ENCODE measurements around the gene CEP350.
"Not testable (repeated sequence)": the region's sequence is repeated elsewhere in the genome, so short reads cannot be mapped to it uniquely, and the experiment has no call there.

Gene CEP350

DNA sequence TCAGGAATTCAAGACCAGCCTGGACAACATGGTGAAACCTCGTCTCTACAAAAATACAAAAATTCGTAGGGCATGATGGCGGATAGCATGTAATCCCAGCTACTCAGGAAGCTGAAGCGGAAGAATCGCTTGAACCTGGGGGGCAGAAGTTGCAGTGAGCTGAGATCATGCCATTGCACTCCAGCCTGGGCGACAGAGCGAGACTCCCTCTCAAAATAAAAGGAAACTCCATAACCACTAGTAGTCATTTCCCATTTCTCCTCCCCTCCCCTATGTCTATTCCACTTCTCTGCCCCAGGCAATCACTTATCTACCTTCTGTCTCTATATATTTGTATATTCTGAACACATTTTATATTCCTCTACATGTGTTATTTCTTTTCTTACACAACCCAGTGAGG lies 4.0 kb upstream of the CEP350 start:
- H3K79me2 ChIP-seq (ENCODE audit: control insufficient read depth, insufficient read depth, low read length, unreplicated experiment), result peaks cover 10% of the 10 kb centered on the region
- H3K27ac ChIP-seq (ENCODE audit: low read depth, low read length), result no peak overlapping the region
- no peak overlapping the region for H2AFZ ChIP-seq (ENCODE audit: low read length, unreplicated experiment)
- H3K27me3 ChIP-seq (ENCODE audit: insufficient read depth, low read length), result no peaks in the 10 kb centered on the region
- H3K36me3 ChIP-seq (ENCODE audit: insufficient read depth, low read length), result no peaks in the 10 kb centered on the region
- no peak overlapping the region for H3K4me3 ChIP-seq (ENCODE audit: low read depth, low read length)
- peaks cover 6% of the 10 kb centered on the region for H3K4me1 ChIP-seq (ENCODE audit: control insufficient read depth, insufficient read depth, low read length, unreplicated experiment)

- no peaks in the 10 kb centered on the region for H3K27me3 ChIP-seq (ENCODE audit: insufficient read depth, low read length)
- H2AFZ ChIP-seq (ENCODE audit: low read length, unreplicated experiment), result no peak overlapping the region
- no peak overlapping the region for H3K27ac ChIP-seq (ENCODE audit: low read depth, low read length)
- H3K36me3 ChIP-seq (ENCODE audit: insufficient read depth, low read length), result no peaks in the 10 kb centered on the region
- H3K4me3 ChIP-seq (ENCODE audit: low read depth, low read length), result no peak overlapping the region
- H3K4me1 ChIP-seq (ENCODE audit: control insufficient read depth, insufficient read depth, low read length, unreplicated experiment), result peaks cover 6% of the 10 kb centered on the region
- H3K79me2 ChIP-seq (ENCODE audit: control insufficient read depth, insufficient read depth, low read length, unreplicated experiment), result peaks cover 19% of the 10 kb centered on the region
These were observed 3.0 kb upstream of the CEP350 start for GRCh38 chr1:179951383-179952144.

DNA sequence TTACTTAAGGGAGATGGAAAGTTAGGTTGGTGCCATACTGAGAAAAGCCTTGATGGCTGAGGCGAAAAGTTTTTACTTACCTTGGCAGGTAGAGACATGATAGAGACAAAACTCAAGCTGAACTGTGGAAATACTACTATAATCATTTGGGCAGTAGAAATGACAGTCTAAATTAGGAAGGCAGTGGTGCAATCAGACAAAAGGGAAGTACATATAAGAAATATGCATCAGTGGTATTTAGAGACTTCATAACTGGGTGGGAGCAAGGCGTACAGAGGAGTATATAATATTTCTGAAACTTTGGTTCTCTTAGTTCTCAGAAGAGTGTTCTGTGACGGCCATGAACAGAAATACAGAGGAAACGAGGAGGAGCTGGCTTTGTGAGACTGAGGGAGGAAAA lies 2.4 kb upstream of the CEP350 start:
- Histone ChIP-seq H2AFZ (ENCODE audit: low read length, unreplicated experiment) (no peak overlapping the region), H3K27me3 (ENCODE audit: insufficient read depth, low read length) (no peaks in the 10 kb centered on the region), H3K4me1 (ENCODE audit: control insufficient read depth, insufficient read depth, low read length, unreplicated experiment) (peaks cover 9% of the 10 kb centered on the region), H3K27ac (ENCODE audit: low read depth, low read length) (no peak overlapping the region), H3K79me2 (ENCODE audit: control insufficient read depth, insufficient read depth, low read length, unreplicated experiment) (peaks cover 24% of the 10 kb centered on the region), H3K4me3 (ENCODE audit: low read depth, low read length) (no peak overlapping the region), H3K36me3 (ENCODE audit: insufficient read depth, low read length) (no peaks in the 10 kb centered on the region)

DNA sequence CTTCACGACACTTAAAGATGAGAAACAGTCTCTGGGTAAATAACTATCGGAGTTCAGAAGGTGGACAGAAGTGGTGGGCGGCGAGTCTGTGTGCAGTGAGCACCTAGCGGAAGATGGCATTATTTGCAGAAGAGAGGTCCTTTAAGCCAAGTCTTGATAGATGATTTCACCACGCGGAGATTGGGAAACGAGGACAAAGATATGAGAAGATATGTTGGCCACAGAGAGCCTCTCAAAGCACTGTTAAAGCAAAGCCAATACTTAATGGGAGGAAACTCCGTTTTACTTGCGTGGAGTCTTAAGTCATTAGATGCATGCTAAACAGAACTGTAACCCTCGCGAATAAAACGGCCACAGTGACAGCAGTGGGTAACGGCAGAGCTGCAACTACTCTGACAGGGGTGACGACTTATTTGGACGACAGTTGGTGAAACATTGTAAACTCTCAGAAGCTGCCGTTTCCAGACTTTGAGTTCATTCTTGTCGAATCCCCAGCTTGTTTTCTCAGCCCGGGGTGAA lies 577 bp upstream of the CEP350 start:
- H3K27me3 ChIP-seq (ENCODE audit: insufficient read depth, low read length), result no peaks in the 10 kb centered on the region
- H3K4me3 ChIP-seq (ENCODE audit: low read depth, low read length), result peak overlapping the region; percentile 82
- peaks cover 41% of the 10 kb centered on the region for H3K79me2 ChIP-seq (ENCODE audit: control insufficient read depth, insufficient read depth, low read length, unreplicated experiment)
- peaks cover 15% of the 10 kb centered on the region for H3K4me1 ChIP-seq (ENCODE audit: control insufficient read depth, insufficient read depth, low read length, unreplicated experiment)
- H3K36me3 ChIP-seq (ENCODE audit: insufficient read depth, low read length), result no peaks in the 10 kb centered on the region
- peak overlapping the region; percentile 88 for H2AFZ ChIP-seq (ENCODE audit: low read length, unreplicated experiment)
- H3K27ac ChIP-seq (ENCODE audit: low read depth, low read length), result peak overlapping the region; percentile 63

DNA sequence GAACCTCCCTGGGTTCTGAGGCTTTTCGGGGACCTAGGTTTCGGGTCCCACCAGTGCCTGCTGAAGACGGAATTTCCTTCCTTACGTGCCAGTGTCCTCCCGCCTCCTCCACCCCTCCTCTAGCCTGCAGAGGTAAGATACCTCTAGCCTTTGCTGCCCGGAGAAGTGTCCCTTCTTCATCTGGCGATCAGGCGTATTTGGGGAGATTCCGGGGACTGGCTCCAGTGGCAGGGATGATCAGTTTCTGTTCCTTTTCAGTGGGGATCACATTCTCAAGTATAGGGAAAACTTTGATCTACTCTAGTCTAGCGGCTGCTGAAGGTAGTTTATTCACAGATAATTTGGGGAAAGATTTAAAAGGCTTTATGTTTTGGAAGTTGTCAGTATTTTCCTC lies 674 bp downstream of the CEP350 start:
- H3K27me3 ChIP-seq (ENCODE audit: insufficient read depth, low read length), result no peaks in the 10 kb centered on the region
- peak overlapping the region; percentile 82 for H3K4me3 ChIP-seq (ENCODE audit: low read depth, low read length)
- peaks cover 49% of the 10 kb centered on the region for H3K79me2 ChIP-seq (ENCODE audit: control insufficient read depth, insufficient read depth, low read length, unreplicated experiment)
- H3K36me3 ChIP-seq (ENCODE audit: insufficient read depth, low read length), result no peaks in the 10 kb centered on the region
- peak overlapping the region; percentile 46 for H3K27ac ChIP-seq (ENCODE audit: low read depth, low read length)
- H3K4me1 ChIP-seq (ENCODE audit: control insufficient read depth, insufficient read depth, low read length, unreplicated experiment), result peaks cover 15% of the 10 kb centered on the region
- peak overlapping the region; percentile 74 for H2AFZ ChIP-seq (ENCODE audit: low read length, unreplicated experiment)

DNA sequence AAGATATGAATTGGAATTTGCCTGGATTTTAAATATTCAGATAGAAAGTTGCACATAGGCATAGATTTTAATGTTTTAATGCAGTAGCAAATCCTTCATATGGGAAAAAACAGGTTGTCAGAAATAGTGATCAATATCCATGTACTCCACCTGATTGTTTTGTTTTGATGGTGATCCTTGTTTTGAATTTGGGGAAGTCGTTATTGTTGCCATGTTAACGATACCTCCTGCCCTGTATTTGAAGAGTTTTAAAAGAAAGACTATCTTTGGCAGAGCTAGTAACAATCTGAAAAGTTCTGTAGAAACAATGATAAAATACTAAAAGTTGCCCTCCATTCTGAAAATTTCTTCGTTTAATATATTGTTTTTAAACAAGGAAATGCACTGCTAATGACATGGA lies 1.1 kb downstream of the CEP350 start:
- Histone ChIP-seq H3K4me3 (ENCODE audit: low read depth, low read length) (peak overlapping the region; percentile 82), H2AFZ (ENCODE audit: low read length, unreplicated experiment) (peak overlapping the region; percentile 74), H3K36me3 (ENCODE audit: insufficient read depth, low read length) (no peaks in the 10 kb centered on the region), H3K27ac (ENCODE audit: low read depth, low read length) (peak overlapping the region; percentile 46), H3K4me1 (ENCODE audit: control insufficient read depth, insufficient read depth, low read length, unreplicated experiment) (peaks cover 15% of the 10 kb centered on the region), H3K27me3 (ENCODE audit: insufficient read depth, low read length) (no peaks in the 10 kb centered on the region), H3K79me2 (ENCODE audit: control insufficient read depth, insufficient read depth, low read length, unreplicated experiment) (peaks cover 52% of the 10 kb centered on the region)

DNA sequence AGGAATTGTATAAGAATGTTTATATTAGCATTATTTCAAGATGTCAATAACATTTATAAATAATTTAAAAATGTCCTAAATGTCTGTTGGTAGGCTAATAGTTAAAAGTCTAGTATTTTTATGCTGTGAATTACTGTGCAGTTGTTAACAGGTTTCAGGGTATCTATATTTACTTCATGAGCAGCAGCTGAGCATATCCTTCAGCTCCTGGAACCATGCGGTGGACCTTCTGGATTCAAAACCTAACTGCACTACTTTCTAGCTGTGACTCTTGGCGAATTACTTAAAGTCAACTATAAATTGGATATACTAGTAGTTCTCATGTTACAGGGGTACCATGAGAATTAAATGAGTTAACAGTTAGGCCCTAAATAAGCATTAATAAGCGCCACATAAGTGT lies 3.7 kb downstream of the CEP350 start:
- H3K36me3 ChIP-seq (ENCODE audit: insufficient read depth, low read length), result no peaks in the 10 kb centered on the region
- no peaks in the 10 kb centered on the region for H3K27me3 ChIP-seq (ENCODE audit: insufficient read depth, low read length)
- H3K4me3 ChIP-seq (ENCODE audit: low read depth, low read length), result no peak overlapping the region
- H3K27ac ChIP-seq (ENCODE audit: low read depth, low read length), result no peak overlapping the region
- peaks cover 14% of the 10 kb centered on the region for H3K4me1 ChIP-seq (ENCODE audit: control insufficient read depth, insufficient read depth, low read length, unreplicated experiment)
- H3K79me2 ChIP-seq (ENCODE audit: control insufficient read depth, insufficient read depth, low read length, unreplicated experiment), result peaks cover 73% of the 10 kb centered on the region
- no peak overlapping the region for H2AFZ ChIP-seq (ENCODE audit: low read length, unreplicated experiment)

GRCh38 chr1:179962168-179962567 lies 7.6 kb downstream of the CEP350 start:
- peaks cover 86% of the 10 kb centered on the region for H3K79me2 ChIP-seq (ENCODE audit: control insufficient read depth, insufficient read depth, low read length, unreplicated experiment)
- H3K36me3 ChIP-seq (ENCODE audit: insufficient read depth, low read length); H3K4me3 ChIP-seq (ENCODE audit: low read depth, low read length); H3K4me1 ChIP-seq (ENCODE audit: control insufficient read depth, insufficient read depth, low read length, unreplicated experiment); H2AFZ ChIP-seq (ENCODE audit: low read length, unreplicated experiment); H3K27ac ChIP-seq (ENCODE audit: low read depth, low read length); H3K27me3 ChIP-seq (ENCODE audit: insufficient read depth, low read length): not testable (repeated sequence)

- peaks cover 9% of the 10 kb centered on the region for H3K4me1 ChIP-seq (ENCODE audit: control insufficient read depth, insufficient read depth, low read length, unreplicated experiment)
- H3K27me3 ChIP-seq (ENCODE audit: insufficient read depth, low read length), result no peaks in the 10 kb centered on the region
- H3K27ac ChIP-seq (ENCODE audit: low read depth, low read length), result no peak overlapping the region
- no peak overlapping the region for H2AFZ ChIP-seq (ENCODE audit: low read length, unreplicated experiment)
- H3K79me2 ChIP-seq (ENCODE audit: control insufficient read depth, insufficient read depth, low read length, unreplicated experiment), result peaks cover 88% of the 10 kb centered on the region
- H3K36me3 ChIP-seq (ENCODE audit: insufficient read depth, low read length), result 0 out of 2 replicates have a peak, but pooled peaks cover 3% of the 10 kb centered on the region
- no peak overlapping the region for H3K4me3 ChIP-seq (ENCODE audit: low read depth, low read length)
These were observed 11.9 kb downstream of the CEP350 start for GRCh38 chr1:179966551-179966950.

DNA sequence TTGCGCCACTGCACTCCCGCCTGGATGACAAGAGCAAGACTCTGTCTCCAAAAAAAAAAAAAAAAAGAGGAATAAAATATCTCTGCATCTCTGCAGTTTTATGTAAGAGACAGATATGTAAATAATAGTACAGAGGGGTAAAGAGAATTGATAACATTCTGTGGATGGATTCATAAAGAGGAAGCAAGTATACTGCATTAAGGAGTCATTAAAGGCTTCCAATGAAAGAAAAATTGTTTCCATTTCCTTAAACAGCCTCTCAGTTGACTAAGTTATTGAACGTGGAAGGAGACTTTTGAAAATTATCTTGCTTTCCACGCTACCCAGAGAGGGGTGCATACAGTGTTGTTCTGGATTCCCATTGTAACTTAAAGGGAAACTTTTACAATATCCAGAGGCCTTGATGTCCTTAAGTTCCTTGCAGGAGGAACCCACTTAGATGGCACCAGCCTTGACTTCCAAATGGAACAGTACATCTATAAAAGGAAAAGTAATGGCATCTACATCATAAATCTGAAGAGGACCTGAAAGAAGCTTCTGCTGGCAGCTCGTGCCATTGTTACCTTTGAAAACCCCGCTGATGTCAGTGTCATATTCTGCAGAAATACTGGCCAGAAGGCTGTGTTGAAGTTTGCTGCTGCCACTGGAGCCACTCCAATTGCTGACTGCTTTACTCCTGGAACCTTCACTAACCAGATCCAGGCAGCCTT lies 13.8 kb downstream of the CEP350 start:
- 0 out of 2 replicates have a peak, but pooled peaks cover 7% of the 10 kb centered on the region for H3K36me3 ChIP-seq (ENCODE audit: insufficient read depth, low read length)
- no peak overlapping the region for H3K4me3 ChIP-seq (ENCODE audit: low read depth, low read length)
- no peak overlapping the region for H2AFZ ChIP-seq (ENCODE audit: low read length, unreplicated experiment)
- H3K4me1 ChIP-seq (ENCODE audit: control insufficient read depth, insufficient read depth, low read length, unreplicated experiment), result peaks cover 9% of the 10 kb centered on the region
- H3K27ac ChIP-seq (ENCODE audit: low read depth, low read length), result no peak overlapping the region
- H3K27me3 ChIP-seq (ENCODE audit: insufficient read depth, low read length), result no peaks in the 10 kb centered on the region
- H3K79me2 ChIP-seq (ENCODE audit: control insufficient read depth, insufficient read depth, low read length, unreplicated experiment), result peaks cover 86% of the 10 kb centered on the region

Data from ACC112 (cell line).